Measurements from ENCODE around the gene TMEM175. TPM values are rescaled to one million over a fixed set of nuclear protein-coding genes. Genes with fewer than 3 reads are reported as not detected.

TMEM175 gene
- total RNA-seq, 2 experiments from 2014 or later, result 13.9 to 15.8 TPM

GRCh38 chr4:982814-983213, 50.6 kb downstream of the TMEM175 start:
- CTCF ChIA-PET, result no interaction called here
- Mint-ChIP-seq H3K27ac (no peak overlapping the region), H3K4me1 (ENCODE audit: low read depth) (peaks cover 23% of the 10 kb centered on the region), H3K27me3 (ENCODE audit: low read depth) (no peaks in the 10 kb centered on the region), H3K36me3 (ENCODE audit: low read depth) (no peaks in the 10 kb centered on the region), H3K9me3 (no peaks in the 10 kb centered on the region), H3K4me3 (no peak overlapping the region)
- DNase-seq, result no peak
- intact Hi-C loops (cut with micrococcal nuclease), result no loop called here

DNA sequence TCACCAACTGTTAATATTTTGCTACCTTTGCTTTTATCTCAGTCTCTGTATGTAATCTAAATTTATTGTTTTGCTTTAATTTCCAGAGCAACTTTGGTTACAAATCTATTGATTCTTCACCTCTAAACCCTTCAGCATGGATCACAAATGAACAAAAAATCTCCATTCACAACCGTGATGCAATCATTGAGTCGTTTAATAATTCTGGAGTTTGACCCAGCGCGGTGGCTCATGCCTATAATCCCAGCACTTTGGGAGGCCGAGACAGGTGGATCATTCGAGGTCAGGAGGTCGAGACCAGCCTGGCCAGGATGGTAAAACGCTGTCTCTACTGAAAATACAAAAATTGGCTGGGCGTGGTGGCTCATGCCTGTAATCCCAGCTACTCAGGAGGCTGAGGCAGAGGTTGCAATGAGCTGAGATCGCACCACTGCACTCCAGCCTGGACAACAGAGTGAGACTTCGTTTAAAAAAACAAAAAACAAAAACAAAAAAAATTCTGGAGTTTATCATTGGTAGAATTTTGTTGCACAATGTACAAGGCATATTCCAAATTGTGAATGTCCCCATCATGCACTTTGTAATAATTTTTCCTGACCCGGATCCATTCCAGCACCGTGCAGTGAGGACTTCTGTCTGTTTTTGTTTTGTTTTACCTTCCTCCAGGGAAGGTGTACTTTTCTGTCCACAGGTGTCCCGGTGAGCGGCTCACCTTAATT, 52.2 kb downstream of the TMEM175 start:
- Mint-ChIP-seq H3K4me3 (peak overlapping the region; percentile 62), H3K9me3 (no peaks in the 10 kb centered on the region), H3K36me3 (ENCODE audit: low read depth) (no peaks in the 10 kb centered on the region), H3K27ac (no peak overlapping the region), H3K27me3 (ENCODE audit: low read depth) (no peaks in the 10 kb centered on the region), H3K4me1 (ENCODE audit: low read depth) (peaks cover 28% of the 10 kb centered on the region)
- intact Hi-C loops (cut with micrococcal nuclease), result loop anchor here (5.0 kb wide), 1 partner anchor 382 kb away; no protein-coding TSS in a partner anchor
- no peak for DNase-seq
- CTCF ChIA-PET, result interaction anchor here (1.1 kb wide), 1 partner anchor 242 kb away, joined by 4 read pairs; no protein-coding TSS in a partner anchor

DNA sequence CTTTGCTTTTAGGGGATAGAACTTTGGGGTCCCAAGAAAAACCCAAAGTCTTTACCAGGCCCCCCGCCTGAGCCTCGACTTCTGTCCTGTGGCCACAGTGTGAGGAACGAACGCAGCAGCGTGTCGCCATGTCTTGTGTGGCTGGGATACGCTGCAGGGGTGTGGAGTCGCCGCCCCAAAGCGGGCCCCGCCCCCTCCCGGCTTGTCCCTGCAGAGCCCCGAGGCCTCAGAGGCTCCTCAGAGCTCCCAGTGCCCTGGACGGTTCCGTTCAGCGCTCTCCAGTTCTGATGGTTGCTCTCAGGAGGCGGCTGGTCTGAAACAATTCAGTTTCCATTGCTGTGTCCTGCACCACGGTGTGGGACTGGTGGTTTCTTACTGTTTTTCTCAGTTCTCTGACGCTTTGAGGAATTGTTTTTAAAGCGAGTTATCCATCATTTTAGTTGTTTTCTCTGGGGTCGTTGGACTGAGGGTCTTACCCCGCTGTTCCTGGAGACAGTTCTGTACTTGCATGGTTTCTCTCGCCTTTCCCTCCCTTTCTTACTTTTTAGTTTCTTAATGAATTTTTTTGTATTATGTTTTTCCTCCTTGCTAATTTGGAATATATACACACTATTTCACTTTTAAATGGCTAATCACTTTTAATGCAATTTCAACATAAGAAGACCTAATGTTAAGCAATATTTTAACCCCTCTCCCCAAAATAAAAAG, 53.0 kb downstream of the TMEM175 start:
- CTCF ChIA-PET, result interaction anchor here (1.1 kb wide), 1 partner anchor 140 kb away, joined by 3 read pairs; no protein-coding TSS in a partner anchor
- Mint-ChIP-seq H3K4me1 (ENCODE audit: low read depth) (peaks cover 28% of the 10 kb centered on the region), H3K27me3 (ENCODE audit: low read depth) (no peaks in the 10 kb centered on the region), H3K27ac (no peak overlapping the region), H3K4me3 (peak overlapping the region; percentile 62), H3K36me3 (ENCODE audit: low read depth) (no peaks in the 10 kb centered on the region), H3K9me3 (no peaks in the 10 kb centered on the region)
- DNase-seq, result peak; percentile 80
- intact Hi-C loops (cut with micrococcal nuclease), result loop anchor here (5.0 kb wide), 1 partner anchor 383 kb away; no protein-coding TSS in a partner anchor

DNA sequence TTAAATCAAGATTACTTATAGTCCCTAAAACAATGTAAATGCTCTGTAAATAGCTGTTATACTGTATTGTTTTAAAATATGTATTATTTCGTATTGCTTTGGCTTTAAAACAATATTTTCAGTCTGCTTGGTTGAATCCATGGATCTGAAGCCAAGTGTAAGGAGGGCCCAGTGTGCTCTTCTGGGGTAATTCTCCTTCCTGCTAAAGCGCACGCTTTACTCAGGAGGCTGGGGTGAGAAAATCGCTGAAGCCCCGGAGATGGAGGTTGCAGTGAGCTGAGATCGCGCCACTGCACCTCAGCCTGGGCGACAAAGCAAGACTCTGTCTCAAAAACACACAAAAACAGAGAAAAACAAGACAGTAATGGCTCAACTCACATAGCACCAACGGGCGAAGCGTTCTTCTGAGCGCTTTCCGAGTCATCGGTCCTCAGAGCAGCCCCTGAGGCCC, 54.2 kb downstream of the TMEM175 start:
- CTCF ChIA-PET, result interaction anchor here (1.0 to 2.8 kb wide), 8 partner anchors 19 to 244 kb away, joined by 3 to 10 read pairs (median 3); no protein-coding TSS in a partner anchor
- Mint-ChIP-seq H3K9me3 (no peaks in the 10 kb centered on the region), H3K27ac (peak overlapping the region; percentile 74), H3K4me1 (ENCODE audit: low read depth) (peaks cover 28% of the 10 kb centered on the region), H3K36me3 (ENCODE audit: low read depth) (peaks cover 2% of the 10 kb centered on the region), H3K4me3 (peak overlapping the region; percentile 91), H3K27me3 (ENCODE audit: low read depth) (no peaks in the 10 kb centered on the region)
- no peak for DNase-seq
- intact Hi-C loops (cut with micrococcal nuclease), result loop anchor here (1.0 to 5.0 kb wide), 3 partner anchors 54 to 384 kb away; partner anchors contain the start of genes GAK and TMEM175

GRCh38 chr4:986879-987623, 54.8 kb downstream of the TMEM175 start, which contains the start of gene IDUA:
TSS of gene IDUA (plus strand) at chr4:987044. CDS start at chr4:987085, 41 bp downstream.
- H3K4me1 Mint-ChIP-seq (ENCODE audit: low read depth), result peaks cover 28% of the 10 kb centered on the region
- peak; percentile 87 for DNase-seq
- peak within 1 kb of the TSS; percentile 91 for H3K4me3 Mint-ChIP-seq
- intact Hi-C loops (cut with micrococcal nuclease), result loop anchor here (1.0 to 5.0 kb wide), 5 partner anchors 14 to 385 kb away; partner anchors contain the start of genes DGKQ, GAK and TMEM175
- H3K27ac Mint-ChIP-seq, result peak within 1 kb of the TSS; percentile 74
- peaks cover 2% of the 10 kb centered on the region for H3K36me3 Mint-ChIP-seq (ENCODE audit: low read depth)
- H3K27me3 Mint-ChIP-seq (ENCODE audit: low read depth), result no peaks in the 10 kb centered on the region
- CTCF ChIA-PET, result interaction anchor here (0.9 to 2.8 kb wide), 10 partner anchors 12 to 245 kb away, joined by 3 to 10 read pairs (median 3); no protein-coding TSS in a partner anchor
- no peaks in the 10 kb centered on the region for H3K9me3 Mint-ChIP-seq

DNA sequence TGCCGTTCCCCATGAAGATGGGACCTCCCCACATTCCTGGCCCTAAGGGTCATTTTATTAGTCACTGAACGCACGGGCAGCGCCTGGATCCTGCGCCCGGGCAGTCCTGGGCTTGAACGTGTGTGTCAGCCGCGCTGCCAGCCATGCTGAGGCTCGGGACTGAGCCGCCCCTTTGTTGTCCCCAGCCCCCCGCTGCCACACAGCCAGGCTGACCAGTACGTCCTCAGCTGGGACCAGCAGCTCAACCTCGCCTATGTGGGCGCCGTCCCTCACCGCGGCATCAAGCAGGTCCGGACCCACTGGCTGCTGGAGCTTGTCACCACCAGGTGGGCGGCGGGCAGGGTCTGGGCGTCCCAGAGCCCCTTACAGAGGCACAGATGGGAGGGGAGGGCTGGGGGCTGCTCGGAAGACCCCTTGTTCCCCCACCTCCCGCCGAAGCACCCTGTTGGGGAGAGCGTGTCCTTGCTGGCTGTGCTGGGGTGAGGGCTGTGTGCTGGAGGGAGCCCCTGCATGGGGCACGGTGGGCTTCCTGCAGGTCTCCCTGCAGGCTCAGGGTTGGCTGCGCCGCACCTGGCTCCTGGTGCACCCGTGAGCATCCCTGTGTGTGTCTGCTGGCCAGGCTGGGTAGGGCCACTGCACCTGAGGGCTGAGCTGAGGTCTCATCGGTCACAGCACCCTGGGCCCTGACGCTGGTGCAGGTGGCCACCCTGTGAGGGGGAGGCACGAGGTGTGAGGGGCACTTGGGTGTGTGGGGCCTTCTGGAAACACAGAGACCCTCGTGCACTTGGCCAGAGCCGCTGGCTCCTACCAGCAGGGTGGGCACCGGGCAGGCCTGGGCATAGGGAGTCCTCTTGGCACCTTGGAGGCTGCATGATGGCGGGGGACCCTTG, 55.6 kb downstream of the TMEM175 start:
- Mint-ChIP-seq H3K4me1 (ENCODE audit: low read depth) (peaks cover 28% of the 10 kb centered on the region), H3K36me3 (ENCODE audit: low read depth) (peaks cover 2% of the 10 kb centered on the region), H3K4me3 (peak overlapping the region; percentile 77), H3K9me3 (no peaks in the 10 kb centered on the region), H3K27me3 (ENCODE audit: low read depth) (no peaks in the 10 kb centered on the region), H3K27ac (no peak overlapping the region)
- intact Hi-C loops (cut with micrococcal nuclease), result loop anchor here (1.0 to 5.0 kb wide), 4 partner anchors 15 to 386 kb away; partner anchors contain the start of gene DGKQ
- no peak for DNase-seq
- CTCF ChIA-PET, result interaction anchor here (0.9 to 2.8 kb wide), 9 partner anchors 13 to 245 kb away, joined by 3 to 10 read pairs (median 3); no protein-coding TSS in a partner anchor

GRCh38 chr4:988726-989721, 56.8 kb downstream of the TMEM175 start:
- CTCF ChIA-PET, result interaction anchor here (2.8 kb wide), 1 partner anchor 59 kb away, joined by 9 read pairs; no protein-coding TSS in a partner anchor
- no peak for DNase-seq
- H3K4me1 Mint-ChIP-seq (ENCODE audit: low read depth), result peaks cover 28% of the 10 kb centered on the region
- no peaks in the 10 kb centered on the region for H3K27me3 Mint-ChIP-seq (ENCODE audit: low read depth)
- intact Hi-C loops (cut with micrococcal nuclease), result loop anchor here (5.0 kb wide), 1 partner anchor 387 kb away; no protein-coding TSS in a partner anchor
- H3K4me3 Mint-ChIP-seq, result no peak overlapping the region
- H3K36me3 Mint-ChIP-seq (ENCODE audit: low read depth), result peaks cover 2% of the 10 kb centered on the region
- H3K9me3 Mint-ChIP-seq, result no peaks in the 10 kb centered on the region
- no peak overlapping the region for H3K27ac Mint-ChIP-seq

- intact Hi-C loops (cut with micrococcal nuclease), result loop anchor here (5.0 kb wide), 1 partner anchor 388 kb away; no protein-coding TSS in a partner anchor
- H3K36me3 Mint-ChIP-seq (ENCODE audit: low read depth), result peaks cover 2% of the 10 kb centered on the region
Measured at GRCh38 chr4:989722-990471, 57.6 kb downstream of the TMEM175 start.

DNA sequence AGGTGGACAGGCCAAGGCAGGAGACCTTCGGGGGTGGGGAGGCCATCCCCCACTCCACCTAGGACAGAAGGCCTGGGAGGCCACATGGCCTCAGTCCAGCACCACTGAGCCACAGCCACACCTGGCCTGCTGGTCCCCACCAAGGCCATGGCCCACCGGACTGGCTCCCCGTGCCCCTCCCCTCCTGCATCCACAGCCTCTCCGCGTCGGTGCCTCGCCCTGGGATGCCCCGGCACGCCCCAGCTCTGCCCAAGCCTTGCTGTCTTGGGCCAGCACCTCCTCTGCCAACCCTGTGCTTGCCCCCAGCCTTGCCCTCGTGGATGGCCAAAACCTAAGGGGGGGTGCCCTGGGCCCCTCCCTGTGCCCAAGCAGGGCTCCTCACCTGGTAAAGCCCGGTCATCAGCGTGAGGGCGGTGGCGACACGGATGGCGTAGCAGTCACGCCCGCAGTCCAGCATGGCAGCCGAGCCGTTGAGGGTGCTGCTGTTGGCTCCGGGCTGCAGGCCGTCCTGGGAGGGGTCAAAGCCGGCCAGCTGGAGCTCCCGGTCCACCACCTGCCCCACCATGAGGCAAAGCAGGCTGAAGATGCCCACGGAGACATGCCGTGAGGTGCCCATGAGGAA, 58.6 kb downstream of the TMEM175 start:
- Mint-ChIP-seq H3K4me1 (ENCODE audit: low read depth) (peaks cover 14% of the 10 kb centered on the region), H3K4me3 (no peak overlapping the region), H3K27me3 (ENCODE audit: low read depth) (no peaks in the 10 kb centered on the region), H3K36me3 (ENCODE audit: low read depth) (peaks cover 2% of the 10 kb centered on the region), H3K27ac (no peak overlapping the region), H3K9me3 (no peaks in the 10 kb centered on the region)
- CTCF ChIA-PET, result interaction anchor here (0.6 kb wide), 1 partner anchor 401 kb away, joined by 3 read pairs; no protein-coding TSS in a partner anchor
- intact Hi-C loops (cut with micrococcal nuclease), result no loop called here
- no peak for DNase-seq

More at GRCh38 chr4:989722-990471, 57.6 kb downstream of the TMEM175 start:
- H3K4me3 Mint-ChIP-seq, result no peak overlapping the region
- H3K9me3 Mint-ChIP-seq, result no peaks in the 10 kb centered on the region
- H3K4me1 Mint-ChIP-seq (ENCODE audit: low read depth), result peaks cover 22% of the 10 kb centered on the region
- H3K27ac Mint-ChIP-seq, result no peak overlapping the region
- no peak for DNase-seq
- H3K27me3 Mint-ChIP-seq (ENCODE audit: low read depth), result no peaks in the 10 kb centered on the region
- CTCF ChIA-PET, result no interaction called here
